DMS114 treated with DMSO at 0.1 percent for 48 hours (cell line): ENCODE measurements around the gene FBXW9.
"Not testable (repeated sequence)": the region's sequence is repeated elsewhere in the genome, so short reads cannot be mapped to it uniquely, and the experiment has no call there.

Experiments used
- DNase-seq: peaks from one replicate; lab custom pipeline; 2025; ENCODE audit not compliant: unreplicated experiment; lab: John Stamatoyannopoulos, UW

Gene FBXW9

DNA sequence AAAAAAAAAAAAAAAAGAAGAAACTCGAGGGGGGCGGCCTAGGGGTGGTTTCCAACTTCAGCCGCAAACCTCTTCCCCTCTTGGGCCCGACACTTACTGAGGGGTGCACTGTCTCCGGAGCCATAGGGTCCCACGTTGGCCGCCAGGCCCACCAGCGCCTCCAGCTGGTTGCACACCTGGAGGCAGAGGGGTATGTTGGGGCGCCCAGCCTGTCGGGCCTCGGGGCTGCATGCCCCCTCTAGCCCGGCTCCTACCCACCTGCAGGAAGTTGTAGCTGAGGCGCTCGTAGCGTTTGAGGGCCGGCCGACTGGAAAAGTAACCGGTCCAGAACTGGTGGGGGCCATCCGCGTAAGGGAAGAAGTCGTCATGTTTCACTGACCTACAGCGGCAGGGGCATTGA, 38.5 kb downstream of the FBXW9 start:
- DNase-seq = no peak

DNA sequence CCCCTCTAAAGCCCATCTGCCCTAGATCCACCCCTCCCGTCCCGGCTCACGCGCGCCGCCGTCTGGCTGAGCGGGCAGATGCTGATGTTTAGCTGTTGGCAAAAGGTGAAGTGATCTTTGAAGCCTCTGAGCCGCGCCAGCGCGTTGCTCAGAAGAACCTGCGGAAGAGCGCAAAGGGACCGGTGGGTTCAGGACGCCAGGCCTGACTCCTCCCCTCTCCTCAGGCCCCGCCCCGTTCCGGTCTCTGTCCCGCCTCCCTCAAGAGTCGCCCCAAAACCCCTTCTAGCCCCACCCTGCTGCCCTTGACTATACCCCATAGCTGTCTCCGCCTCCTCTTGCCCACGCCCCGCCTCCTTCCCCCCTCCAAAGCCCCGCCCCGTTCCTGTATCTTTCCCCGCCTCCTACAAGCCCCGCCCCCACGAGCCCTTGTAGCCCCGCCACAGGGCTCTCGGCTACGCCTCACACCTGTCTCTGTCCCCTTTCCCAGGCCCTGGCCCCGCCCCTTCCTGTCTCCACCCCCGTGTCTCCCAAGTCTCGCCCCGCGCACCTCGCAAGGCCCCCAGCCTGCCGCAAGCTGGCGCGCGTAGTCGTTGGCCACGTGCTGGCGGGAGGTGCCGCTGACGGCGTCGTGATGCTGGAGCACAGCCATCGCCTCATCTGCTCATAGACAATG, 39.4 kb downstream of the FBXW9 start:
- no peak for DNase-seq

DNA sequence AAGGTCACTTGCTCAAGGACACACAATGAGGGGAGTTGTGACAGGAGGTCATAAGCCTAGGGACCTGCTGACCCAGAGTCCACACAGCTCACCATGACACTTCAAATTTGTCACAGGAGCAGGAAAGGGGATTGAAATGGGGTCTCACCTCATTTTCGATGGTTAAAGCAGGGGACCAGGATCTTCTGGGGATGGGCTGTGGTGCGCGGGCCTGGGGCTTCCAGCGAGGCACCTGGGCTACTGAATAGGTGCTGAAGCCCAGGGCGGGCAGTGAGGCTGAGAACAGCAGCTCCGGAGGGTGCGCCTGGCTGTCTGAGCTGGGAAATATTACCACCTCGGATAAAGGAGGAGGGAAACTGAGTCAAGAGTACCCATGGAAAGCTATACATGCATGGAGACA, 40.9 kb downstream of the FBXW9 start:
- no peak for DNase-seq

DNA sequence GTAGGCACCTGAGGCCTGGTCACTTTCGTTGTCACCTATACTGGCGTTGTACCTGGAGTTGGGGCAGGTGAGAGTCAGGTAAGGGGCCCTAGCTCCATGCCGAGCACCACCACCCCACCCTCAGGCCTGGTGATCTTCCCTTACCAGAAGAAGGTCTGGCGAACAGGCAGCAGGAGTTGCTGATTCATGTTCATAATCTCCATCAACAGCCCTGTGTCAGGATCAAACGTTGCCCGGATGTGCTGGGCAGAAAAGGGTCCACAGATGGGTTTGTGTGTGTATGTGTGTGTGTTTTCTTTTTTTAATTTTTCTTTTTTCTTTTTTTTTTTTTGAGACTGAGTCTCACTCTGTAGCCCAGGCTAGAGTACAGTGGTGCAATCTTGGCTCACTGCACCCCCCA, 44.2 kb downstream of the FBXW9 start:
- no peak for DNase-seq

DNA sequence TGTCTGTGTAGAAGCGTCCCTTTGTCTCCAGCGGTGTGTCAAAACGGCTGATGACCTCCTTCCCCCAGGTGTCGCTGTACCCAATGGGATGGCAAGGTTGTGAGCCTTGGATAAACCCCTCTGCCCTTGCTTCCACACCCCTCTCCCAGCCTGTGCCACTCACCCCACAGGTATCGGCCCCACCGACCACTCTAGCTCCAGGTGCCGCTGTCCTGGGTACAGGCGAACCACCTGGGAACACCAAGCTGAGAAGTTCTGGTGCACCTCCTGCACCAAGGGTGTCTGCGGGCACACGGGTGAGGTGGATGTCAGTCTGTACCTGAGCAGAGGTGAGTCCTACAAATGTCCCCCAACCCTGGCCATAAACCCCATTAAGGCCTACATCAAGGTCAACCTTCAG, 46.5 kb downstream of the FBXW9 start:
- DNase-seq = no peak

DNA sequence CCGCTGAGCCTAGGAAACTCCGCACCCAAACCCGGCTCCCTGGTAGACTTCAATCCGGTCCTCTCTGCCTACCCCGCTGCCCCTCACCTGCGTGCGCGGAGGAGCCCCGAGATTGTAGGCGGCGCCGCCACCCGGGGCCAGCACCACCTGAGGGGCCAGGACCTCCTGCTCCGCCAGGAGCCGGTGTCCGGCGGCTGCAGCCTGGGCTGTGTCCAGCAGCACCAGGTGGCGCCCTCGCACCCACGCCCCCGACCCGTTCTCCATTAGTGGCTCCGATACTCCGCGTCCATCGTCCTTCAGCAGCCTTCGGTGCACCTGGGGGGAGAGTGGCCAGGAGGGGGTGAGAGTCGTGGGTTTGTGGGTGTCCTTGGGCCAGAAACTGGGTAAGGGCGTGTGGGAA, 48.3 kb downstream of the FBXW9 start:
- no peak for DNase-seq

DNA sequence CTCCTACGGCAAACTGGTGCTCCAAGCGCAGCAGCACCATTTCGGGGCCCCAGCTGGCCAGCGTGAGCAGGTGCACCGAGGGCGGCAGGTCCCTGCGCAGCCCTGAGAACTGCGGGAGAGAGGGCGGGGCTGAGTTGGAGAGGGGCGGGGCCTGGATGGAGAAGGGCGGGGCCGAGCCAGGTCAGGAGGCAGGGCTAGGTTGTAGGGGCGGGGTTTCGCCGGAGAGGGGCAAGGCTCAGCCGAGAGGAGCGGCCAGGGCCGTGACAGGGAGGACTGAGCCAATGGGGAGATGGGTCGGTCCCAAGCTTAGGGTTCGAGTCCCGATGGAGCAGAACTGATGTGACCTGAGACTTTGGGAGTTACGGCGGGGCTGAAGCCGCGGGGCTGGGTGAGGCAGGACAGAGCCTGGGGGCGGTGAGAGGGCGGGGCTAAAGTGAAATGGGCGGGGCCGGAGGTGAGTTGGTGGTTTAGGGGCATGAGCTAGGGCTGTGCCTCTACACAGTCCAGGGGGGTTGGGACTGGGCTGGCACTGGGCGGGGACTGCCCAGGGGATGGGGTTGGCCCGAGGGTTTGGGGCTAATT, 48.9 kb downstream of the FBXW9 start:
- no peak for DNase-seq

DNA sequence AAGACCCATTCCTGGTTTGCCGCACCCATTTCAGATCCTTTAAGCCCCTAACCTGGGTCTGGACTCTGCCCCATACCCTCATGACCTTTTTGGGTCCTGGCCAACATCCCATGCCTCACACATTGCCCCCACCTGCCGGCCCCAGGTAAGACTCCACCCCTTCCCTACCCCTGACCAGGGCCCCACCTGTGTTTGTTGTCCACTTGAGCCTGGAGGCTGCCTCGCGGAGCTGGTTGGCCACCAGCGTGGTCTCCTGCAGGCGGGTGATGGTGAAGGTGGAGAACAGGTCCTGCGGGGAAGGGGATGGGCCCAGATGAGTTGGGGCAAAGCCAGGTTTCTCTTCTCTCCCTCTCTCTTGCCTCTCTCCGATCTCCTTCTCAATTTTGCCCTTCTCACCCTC, 49.4 kb downstream of the FBXW9 start:
- DNase-seq = no peak

DNA sequence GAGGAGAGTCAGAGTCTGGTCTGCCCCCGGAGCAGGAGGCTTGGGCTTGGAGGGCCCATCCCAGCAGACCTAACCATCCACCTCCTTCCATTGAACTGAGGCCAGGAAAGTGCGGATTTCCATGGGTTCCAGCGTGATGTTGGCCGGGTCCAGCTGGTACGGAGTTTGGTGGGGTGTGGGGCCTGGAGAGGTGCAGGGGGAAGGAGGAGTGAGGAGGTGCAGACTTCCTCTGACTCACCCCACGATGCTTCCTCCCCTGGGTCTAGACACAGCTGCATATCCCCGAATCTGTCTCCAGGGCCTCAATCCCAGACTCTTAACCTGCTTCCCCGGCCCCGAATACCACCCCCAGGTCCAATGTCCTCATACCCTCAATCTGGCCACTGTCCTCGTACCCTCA, 49.9 kb downstream of the FBXW9 start:
- no peak for DNase-seq

DNA sequence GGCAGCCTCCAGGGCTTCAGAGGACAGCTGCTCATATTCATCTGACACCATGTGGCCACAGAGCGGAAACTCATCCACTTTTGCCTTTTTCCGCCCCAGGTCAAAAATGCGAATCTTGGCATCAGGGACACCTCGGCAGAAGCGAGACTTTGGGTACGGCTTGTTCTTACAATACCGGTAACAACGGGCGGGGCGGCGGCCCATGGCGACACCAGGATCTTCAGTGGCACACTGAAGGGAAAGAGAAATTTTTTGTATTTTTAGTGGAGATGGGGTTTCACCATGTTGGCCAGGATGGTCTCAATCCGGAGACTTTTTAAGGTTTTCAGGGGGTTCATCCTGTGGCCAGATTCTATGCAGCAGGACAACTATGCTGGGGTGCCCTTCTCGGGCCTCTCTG, 52.7 kb downstream of the FBXW9 start:
- not testable (repeated sequence) for DNase-seq

DNA sequence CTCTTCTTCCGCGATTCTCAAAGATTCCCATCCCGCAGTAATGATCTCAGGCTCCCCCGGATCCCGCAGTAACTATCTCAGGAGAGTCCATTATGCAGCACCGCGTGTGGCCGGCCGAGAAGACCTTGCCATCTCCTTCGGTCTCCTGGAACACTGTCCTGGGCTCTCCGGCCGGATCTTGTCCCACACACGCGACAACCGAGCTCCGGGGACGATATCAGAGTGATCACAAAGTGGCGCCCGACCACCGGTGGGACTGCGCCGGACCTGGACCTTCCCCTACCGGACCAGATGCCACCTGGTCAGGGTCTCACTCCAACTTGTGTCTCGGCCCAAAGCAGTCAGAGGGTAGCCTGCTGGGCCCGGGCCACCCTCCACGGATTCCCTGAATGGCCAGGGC, 53.9 kb downstream of the FBXW9 start:
- DNase-seq = no peak

DNA sequence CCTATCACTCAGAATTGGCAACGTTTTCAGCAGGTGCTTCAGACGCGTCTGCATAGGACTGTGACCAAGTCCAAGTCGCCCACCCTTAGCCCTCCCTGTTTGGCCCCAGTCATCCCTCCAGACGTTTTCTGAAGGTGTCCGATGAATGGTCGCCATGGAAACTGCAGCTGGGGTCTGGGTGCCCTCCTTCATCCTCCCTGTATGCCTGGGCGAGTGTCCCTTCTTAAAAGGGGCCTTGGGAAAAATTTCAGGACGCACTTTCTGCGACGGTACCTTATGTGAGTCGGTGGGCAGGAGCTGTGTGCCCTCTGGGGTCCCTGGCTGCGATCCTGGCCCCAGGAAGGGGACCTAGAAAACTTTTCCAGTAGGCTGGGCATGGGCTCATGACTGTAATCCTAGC, 55.0 kb downstream of the FBXW9 start:
- no peak for DNase-seq

DNA sequence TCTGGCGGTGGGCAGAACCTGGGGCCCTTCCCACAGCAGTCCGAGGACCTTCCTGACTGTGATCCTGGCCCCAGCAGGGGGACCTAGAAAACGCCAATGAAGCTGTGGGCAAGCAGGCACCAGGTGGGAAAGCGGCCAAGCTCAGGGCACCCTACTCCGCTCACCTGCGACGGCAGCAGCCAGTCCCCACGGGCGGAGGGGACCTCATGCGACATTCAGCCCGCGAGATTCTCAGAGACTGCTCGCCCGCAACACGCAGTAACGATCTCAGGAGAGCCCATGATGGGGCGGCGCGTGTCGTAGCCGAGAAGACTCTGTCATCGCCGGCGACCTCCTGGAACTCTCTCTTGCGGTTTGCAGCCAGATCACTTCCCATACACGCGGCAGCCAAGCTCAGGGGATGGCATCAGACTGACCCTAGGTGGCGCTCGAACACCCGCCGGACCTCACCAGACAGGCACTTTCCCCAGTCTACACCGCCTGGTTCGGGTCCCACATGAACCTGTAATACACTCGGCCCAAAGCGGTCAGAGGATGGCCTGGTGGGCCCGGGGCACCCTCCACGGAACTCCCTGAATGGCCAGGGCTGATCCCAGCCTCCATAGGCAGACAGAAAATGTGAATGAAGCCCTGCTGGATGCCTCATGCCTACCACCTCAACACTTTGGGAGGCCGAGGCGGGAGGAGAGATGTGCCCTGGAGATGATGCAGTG, 56.4 kb downstream of the FBXW9 start:
- no peak for DNase-seq
